Measurements from ENCODE around the gene PTGES3.
"Not testable (repeated sequence)": the region's sequence is repeated elsewhere in the genome, so short reads cannot be mapped to it uniquely, and the experiment has no call there.

PTGES3 gene

GRCh38 chr12:56704522-56704921, 16.4 kb upstream of the PTGES3 start:
- not testable (repeated sequence) for DNase-seq

- no peak for DNase-seq
Measured at GRCh38 chr12:56699020-56699661, 11.1 kb upstream of the PTGES3 start.

GRCh38 chr12:56695327-56696101, 7.4 kb upstream of the PTGES3 start:
- no peak for DNase-seq

GRCh38 chr12:56694161-56694560, 6.1 kb upstream of the PTGES3 start:
- no peak for DNase-seq

- no peak for DNase-seq
Measured at GRCh38 chr12:56688846-56689109, 694 bp upstream of the PTGES3 start.

GRCh38 chr12:56687223-56688128, 608 bp downstream of the PTGES3 start:
- DNase-seq: no peak

- no peak for DNase-seq
Measured at GRCh38 chr12:56684745-56685359, 3.2 kb downstream of the PTGES3 start.

- DNase-seq: no peak
Measured at GRCh38 chr12:56682323-56682722, 5.8 kb downstream of the PTGES3 start.

- DNase-seq: no peak
Measured at GRCh38 chr12:56679883-56680575, 8.1 kb downstream of the PTGES3 start.

- DNase-seq: no peak
Measured at GRCh38 chr12:56678852-56679251, 9.2 kb downstream of the PTGES3 start.

GRCh38 chr12:56677680-56678079, 10.4 kb downstream of the PTGES3 start:
- DNase-seq: no peak

- no peak for DNase-seq
Measured at GRCh38 chr12:56676851-56677580, 11.1 kb downstream of the PTGES3 start.

GRCh38 chr12:56671608-56672007, 16.5 kb downstream of the PTGES3 start:
- no peak for DNase-seq

GRCh38 chr12:56670836-56671235, 17.2 kb downstream of the PTGES3 start:
- DNase-seq: no peak

GRCh38 chr12:56668197-56668457, 20.0 kb downstream of the PTGES3 start:
- DNase-seq: no peak

- no peak for DNase-seq
Measured at GRCh38 chr12:56661979-56662638, 26.0 kb downstream of the PTGES3 start.

- no peak for DNase-seq
Measured at GRCh38 chr12:56661560-56661959, 26.5 kb downstream of the PTGES3 start.

- no peak for DNase-seq
Measured at GRCh38 chr12:56658921-56659320, 29.2 kb downstream of the PTGES3 start.

GRCh38 chr12:56657416-56658379, 30.4 kb downstream of the PTGES3 start:
- no peak for DNase-seq

- not testable (repeated sequence) for DNase-seq
Measured at GRCh38 chr12:56653781-56654180, 34.3 kb downstream of the PTGES3 start.
